IPS-18c (cell line): ENCODE results near the gene KLK13.

Experiments
- H3K4me3 ChIP-seq: 2 replicates; pipeline ENCODE4 v1.7.0; 2013; ENCODE audit warnings: low read depth, mild to moderate bottlenecking, low read length, moderate library complexity; ENCODE audit not compliant: insufficient read depth
- H3K9me3 ChIP-seq: one replicate; pipeline ENCODE4 v1.6.1; 2013; ENCODE audit warnings: mild to moderate bottlenecking, low read length, moderate library complexity; ENCODE audit not compliant: control insufficient read depth, insufficient read depth

KLK13 gene

DNA sequence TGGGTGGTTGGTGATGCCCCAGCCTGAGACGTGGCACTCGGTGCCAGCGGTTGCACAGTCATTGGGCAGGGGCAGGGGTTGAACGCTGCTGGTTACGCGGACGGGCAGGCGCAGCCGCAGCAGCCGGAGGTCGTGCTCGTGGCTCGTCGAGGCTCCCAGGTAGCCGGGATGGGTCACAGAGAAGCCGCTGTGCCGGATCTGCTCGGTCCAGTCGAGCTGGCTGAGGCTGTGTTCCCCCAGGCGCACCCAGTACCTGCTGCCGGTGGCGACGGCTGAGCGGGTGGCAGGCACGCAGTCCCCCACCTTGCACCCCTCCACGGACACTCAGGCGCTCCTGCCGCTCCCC lies 33.0 kb downstream of the KLK13 start:
- Histone ChIP-seq H3K4me3 (no peak overlapping the region), H3K9me3 (no peaks in the 10 kb centered on the region)

DNA sequence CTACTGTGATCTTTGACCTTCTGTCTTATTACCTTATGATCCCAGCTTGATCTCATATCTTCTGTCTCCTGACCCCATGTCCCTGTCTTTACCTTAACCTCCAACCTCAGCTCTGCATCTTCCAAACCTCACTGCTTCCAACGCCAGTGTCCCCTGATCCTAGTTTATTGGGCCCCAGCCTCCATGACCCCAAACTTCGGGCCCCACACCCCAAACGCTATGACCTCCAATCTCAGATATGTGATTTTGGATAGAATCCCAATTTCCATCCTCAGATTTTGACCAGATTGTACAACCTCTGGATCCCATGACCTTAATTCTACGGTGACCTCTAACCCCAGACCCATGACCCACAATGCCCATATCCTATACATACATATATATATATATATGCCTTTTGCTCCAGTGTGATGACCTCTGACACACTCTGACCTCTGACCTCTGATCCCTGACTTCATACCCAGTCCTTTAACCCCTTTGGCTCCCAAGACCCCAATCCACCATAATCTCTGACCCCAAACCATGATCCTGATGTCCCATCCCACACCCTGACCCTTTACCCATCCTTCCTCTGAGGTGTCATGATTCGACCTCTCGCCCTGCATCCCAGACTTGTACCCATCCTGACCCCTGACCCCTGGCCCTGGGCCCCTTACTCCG lies 33.5 kb downstream of the KLK13 start:
- Histone ChIP-seq H3K4me3 (no peak overlapping the region), H3K9me3 (no peaks in the 10 kb centered on the region)

DNA sequence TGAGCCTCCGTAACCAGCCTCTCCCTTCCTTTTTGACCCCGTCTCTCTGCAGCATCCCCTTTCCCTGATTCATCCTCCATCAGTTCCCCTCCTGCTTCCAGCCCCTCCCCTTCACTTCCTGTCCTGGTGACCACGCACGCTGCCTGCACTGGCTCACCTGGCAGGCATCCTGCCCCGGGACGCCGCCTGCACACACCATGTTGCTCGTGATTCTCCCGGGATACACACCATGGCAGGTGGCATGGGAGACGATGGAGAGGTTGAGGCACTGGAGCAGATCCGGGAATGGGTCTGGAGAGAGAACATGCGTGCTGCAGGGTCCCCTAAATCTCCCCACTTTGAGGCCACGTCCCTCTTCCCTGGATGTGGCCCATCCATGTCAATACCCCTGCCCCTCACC lies 34.3 kb downstream of the KLK13 start:
- Histone ChIP-seq H3K9me3 (no peaks in the 10 kb centered on the region), H3K4me3 (no peak overlapping the region)

DNA sequence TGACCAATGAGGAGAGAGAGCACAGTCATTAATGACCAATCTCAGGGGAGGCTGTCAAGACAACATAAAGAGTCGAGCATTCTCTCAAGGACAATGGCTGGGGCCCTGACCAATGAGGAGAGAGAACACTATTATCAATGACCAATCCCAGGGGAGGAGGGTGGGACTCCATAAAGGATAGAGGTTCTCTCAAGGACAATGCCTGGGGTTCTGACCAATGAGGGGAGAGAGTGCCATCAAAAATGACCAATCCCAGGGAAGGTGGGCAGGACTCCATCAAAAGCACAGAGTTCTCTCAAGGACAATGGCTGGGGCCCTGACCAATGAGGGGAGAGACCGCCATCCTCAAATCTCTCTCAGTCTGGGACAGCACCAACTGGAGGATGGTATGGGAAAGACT lies 35.2 kb downstream of the KLK13 start:
- Histone ChIP-seq H3K4me3 (no peak overlapping the region), H3K9me3 (no peaks in the 10 kb centered on the region)

DNA sequence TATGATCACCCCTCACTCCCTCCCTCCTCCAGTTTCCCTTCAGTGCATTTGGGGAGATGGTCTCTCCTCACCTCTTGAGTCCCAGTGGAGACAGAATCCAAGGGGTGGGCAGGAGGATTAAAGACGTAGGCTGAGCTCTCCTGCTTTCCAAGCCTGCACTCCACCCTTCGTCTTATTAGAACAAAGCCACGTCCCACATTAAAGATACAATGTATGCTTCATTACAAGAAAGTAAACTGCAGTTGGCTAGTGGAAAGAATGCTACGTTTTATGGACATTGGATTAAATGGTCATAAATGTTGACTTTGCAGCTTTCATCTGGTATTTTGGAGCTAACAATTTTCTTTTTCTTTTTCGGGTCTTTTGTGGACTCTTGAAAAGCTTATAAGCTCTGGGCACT lies 37.0 kb downstream of the KLK13 start:
- Histone ChIP-seq H3K9me3 (no peaks in the 10 kb centered on the region), H3K4me3 (no peak overlapping the region)

DNA sequence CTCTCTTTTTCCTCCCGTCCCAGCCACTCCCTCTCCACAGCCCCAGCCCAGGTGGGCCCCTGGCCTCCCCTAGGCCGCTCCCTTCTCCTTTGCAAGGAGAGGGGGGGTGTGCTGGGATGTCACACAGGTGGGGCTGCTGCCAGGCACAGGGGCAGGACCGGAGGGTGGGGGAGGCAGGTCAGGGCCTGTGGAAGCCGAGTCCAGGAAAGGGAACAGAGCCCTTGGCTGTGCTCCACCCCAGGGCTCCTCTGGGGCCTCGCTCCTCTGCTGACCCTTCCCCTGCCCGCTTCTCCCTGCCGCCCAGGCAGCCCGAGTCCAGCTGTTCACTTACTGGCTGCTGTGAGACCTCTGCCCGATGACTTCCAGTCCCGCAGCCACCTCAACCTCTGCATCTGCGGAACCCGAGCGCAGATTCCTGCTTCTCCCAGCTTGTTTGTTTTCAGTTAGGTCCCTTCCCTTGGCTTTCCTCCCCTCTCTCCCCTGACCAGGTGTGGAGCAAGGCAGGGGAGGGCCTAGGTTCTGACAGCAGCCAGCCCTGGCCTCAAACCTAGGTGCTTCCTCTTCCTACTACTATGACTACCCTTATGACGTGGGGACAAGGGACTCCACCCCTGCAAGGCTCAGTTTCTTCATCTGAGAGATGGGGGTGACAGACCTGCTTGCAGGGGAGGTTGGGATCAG lies 37.6 kb downstream of the KLK13 start:
- H3K9me3 ChIP-seq: no peaks in the 10 kb centered on the region
- no peak overlapping the region for H3K4me3 ChIP-seq

DNA sequence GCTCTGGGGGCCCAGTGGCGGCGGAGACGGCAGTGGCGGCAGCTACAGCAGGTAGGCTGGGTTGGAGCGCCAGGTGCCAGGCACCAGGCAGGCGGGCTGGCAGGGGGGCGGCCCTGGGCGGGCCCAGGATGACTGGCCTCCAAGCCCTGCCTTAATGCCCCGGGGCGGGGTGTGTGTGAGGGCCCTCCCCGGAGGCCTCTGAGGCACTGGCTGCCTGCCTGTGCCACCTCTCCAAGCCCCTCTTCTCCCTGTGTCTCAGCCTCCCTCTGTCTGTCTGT lies 38.4 kb downstream of the KLK13 start, which contains the start of gene KLK11:
TSS of gene KLK11 (minus strand) at position 63 of the 278 bp plus-strand sequence. CDS start 985 bp downstream, outside the sequence.
- H3K9me3 ChIP-seq: no peaks in the 10 kb centered on the region
- no peak within 1 kb of the TSS for H3K4me3 ChIP-seq

DNA sequence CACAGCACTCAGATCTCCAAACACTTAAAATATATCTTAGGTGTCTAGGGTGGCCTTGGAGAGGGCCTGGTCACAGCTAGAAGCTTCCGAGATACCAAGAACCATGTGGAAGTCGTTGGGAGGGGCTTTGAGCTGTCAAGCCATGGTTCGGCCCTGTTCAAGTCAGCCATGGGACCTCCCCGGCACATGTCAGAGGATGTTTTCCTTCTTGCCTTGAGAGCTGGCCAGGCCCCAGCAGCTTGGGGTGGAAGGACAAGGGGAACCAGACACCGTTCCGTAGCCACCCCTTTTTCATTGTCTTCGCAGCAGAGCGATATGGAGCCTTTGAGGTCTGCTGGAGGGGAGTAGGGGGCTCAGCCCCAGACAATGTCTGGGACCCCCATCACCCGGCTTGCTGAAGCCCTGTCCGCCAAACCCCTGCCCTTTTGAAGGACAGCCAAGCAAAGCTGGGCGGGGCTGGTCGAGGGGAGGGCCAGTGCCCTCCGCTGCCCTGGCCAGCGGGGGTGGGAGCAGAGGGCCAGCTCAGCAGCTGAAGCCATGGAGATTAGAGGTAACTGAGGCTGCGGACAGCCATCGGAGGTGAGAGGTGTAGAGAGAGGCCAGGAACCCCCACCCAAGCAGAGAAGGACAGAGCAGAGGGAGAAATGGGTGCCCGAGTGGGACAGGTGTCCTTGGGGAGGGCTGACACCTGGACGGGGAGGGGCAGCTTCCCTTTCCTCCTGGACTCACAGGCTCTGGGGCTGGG lies 38.9 kb downstream of the KLK13 start:
- Histone ChIP-seq H3K4me3 (no peak overlapping the region), H3K9me3 (no peaks in the 10 kb centered on the region)

DNA sequence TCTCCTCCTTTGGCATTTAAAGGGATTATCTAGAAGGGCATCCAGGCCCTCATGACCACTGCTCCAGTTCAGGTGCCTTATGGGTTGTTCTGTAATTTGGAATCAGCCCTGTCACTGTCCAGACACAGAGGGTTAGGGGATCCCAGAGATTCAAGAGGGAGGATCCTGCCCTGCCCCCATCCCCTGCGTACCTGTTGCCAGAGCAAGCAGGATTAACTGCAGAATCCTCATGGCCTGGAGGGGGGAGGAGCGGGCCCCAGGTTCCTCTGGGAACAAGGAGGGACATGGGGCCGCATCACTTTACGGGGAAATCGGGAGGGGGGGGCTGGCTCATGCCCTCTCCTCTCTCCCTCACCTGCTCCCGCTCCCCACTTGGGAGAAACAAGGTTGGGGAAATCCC lies 39.5 kb downstream of the KLK13 start:
- no peak overlapping the region for H3K4me3 ChIP-seq
- H3K9me3 ChIP-seq: no peaks in the 10 kb centered on the region

DNA sequence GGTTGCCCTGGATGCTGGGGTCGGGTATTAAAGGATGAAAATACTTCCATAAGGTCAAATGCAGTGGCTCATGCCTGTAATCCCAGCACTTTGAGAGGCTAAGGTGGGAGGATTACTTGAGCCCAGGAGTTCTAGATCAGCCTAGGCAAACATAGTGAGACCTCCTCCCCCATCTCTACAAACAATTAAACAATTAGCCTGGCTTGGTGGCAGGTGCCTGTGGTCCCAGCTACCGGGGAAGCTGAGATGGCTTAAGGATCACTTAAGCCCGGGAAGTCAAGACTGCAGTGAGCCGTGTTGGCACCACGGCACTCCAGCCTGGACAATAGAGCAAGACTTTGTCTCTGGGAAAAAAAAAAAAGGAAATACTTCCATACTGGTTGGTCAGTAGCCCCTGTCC lies 40.0 kb downstream of the KLK13 start:
- H3K4me3 ChIP-seq: no peak overlapping the region
- H3K9me3 ChIP-seq: no peaks in the 10 kb centered on the region

DNA sequence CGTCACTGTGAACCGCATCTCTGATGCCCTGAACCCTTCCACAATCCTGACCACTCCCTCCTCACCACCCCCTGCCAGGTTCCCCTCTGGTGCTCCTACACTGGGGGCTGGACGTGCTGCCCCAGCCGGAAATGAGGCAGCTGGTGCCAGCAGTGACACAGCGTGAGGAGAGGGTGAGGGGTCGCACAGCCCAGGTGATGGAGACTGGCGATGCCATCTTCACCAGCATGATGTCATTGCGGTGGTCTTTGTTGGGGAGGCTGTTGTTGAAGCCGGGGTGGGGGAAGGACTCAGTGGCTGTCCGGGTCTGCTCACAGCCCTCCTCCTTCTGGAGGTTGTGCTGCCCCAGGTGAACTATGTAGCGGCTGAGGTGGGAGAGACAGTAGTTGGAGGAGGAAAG lies 40.9 kb downstream of the KLK13 start:
- no peak overlapping the region for H3K4me3 ChIP-seq
- no peaks in the 10 kb centered on the region for H3K9me3 ChIP-seq

DNA sequence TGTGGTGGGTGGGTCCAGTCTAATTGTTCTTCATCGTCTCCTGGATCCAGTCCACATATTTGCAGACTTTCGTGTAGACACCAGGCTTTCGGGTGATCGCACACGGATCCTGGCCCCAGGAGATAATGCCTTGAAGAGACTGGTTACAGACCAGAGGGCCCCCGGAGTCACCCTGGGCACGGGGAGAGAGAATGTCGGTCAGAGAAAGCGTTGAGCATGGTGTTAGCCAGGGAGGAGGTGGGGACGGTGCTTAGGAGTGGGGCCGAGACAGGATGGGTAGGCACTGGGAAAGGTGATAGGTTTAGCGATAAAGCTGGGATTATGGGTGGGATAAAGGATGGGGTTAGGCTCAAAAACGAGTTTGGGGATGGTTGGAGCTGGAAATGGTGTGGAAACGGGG lies 42.4 kb downstream of the KLK13 start:
- Histone ChIP-seq H3K4me3 (no peak overlapping the region), H3K9me3 (no peaks in the 10 kb centered on the region)

DNA sequence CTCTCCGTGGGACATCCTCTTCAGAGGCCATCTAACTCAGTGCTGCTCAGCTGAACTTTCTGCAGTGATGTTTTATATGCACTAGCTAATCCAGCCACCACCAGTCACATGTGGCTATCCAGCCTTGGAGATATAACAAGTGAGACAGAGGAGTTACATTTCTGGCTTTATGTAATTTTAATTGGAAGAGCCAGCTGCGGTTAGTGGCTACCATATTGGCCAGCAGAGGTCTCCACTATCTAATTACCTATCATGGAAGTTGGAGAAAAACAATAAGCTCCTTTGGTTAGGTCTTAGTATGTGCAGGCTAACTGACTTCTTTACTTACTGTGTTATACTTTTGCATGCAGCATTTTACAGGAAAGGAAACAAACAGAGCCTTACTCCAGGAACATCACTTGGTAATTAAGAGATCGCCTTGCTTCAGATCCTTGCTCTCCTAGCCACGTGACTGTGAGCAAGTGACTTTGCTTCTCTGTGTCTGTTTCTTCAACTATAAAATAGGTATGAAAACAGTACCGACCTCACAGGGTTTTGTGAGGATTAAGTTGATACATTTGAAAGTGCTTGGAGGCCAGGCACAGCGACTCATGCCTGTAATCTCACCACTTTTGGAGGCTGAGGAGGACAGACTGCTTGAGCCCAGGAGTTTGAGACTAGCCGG lies 43.8 kb downstream of the KLK13 start:
- H3K4me3 ChIP-seq: no peak overlapping the region
- H3K9me3 ChIP-seq: no peaks in the 10 kb centered on the region

DNA sequence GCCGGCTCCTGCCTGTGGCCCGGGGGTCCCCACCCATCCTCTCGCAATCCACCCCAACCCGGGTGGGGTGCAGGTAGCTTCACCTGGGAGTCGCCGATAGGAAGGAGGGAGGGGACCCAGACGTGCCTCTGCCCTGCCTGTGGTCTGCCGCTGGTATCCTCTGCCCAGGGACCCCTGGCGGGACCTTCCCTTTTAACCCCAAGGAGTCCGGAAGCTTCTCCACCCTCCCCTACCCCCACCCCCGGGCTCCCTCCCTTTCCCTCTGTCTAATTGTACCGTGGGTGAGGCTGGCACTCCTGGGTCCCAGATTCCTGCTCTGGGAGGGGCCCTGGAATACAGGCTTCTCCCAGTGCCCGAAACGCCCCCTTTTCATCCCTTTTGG lies 45.4 kb downstream of the KLK13 start, which contains the start of gene KLK10:
TSS of gene KLK10 (minus strand) at position 166 of the 382 bp plus-strand sequence. CDS start 579 bp downstream, outside the sequence.
- Histone ChIP-seq H3K9me3 (no peaks in the 10 kb centered on the region), H3K4me3 (peak within 1 kb of the TSS; percentile 49)

DNA sequence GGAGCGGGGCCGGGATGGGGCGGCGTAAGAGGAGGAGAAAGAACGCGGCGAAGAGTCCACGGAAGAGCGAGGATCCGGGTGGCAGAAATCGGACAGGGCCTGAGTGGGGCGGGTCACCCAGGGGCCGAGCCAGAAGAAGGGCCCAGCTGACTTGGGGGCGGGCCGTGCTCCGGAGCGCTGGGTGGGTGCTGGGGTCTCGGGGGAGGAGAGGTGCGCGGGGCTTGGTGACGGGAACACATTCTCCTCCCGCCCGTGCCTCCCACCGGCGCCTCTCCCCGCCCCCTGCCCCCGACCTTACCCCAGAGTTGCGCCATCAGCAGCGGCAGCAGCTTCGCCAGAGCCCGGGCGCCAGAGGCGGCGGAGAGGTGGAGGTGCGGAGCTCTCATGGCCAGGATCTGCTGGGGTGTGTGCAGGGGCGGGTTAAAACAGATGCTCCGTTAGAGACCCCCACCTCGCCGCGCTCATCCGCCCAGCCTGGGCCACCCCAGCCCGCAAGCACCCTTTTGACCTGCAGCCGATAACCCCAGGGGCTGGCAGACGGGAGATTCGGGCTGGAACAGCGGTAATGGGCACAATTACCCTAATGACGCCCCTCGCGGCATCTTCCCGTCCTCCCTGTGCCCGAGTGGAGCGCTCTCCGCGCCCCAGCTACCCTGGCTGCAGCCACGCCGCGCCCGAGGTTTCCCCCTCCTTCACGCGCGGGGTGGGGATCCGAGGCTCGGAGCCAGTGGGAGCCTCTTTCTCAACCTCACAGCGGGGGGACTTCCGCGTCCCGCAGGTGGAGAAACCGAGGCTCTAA lies 45.9 kb downstream of the KLK13 start:
- Histone ChIP-seq H3K9me3 (no peaks in the 10 kb centered on the region), H3K4me3 (peak overlapping the region; percentile 49)

DNA sequence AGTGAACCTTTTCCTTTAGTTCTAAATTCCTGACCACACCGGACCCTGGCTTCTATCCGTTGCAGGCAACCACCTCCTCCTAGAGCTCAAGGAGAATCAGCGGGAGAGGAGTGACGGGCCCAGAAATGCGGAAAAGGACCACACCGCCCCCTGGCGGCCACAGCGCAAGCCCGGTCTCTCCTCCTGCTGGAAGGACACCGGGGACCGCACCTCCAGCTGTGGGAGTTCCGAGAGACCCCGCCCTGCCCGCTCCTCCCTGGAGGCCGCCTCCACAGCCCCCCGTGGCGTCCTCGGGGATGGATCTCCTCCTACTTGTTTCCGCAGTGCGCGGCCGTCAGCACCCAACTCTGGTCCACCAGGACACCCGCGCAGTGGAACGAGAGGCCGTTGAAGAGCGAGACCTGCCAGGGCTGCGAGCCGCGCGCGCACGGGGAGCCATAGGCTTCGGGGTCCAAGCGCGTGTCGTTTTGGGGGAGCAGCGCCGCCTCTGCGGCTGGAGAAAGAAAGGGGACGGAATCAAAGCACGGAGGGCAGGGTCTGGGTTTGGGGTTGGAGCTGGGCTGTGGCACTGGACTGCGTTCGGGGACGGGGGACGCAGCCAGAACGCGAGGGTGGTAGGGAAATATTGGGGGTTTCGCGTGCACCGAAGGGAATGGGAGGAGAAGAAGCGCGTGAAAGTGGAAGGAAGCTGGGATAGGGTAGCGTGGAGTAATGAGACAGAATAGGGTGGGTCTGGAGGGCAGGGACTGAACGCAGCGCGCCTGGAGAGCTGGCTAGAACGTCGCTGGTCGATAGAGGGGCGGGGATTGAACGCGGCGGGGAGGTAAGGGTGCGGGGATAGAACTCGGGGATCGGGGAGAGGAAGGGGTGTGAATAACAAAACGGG lies 47.9 kb downstream of the KLK13 start:
- Histone ChIP-seq H3K9me3 (no peaks in the 10 kb centered on the region), H3K4me3 (peak overlapping the region; percentile 78)
